ENCODE data around the gene ING1.

ING1 gene

DNA sequence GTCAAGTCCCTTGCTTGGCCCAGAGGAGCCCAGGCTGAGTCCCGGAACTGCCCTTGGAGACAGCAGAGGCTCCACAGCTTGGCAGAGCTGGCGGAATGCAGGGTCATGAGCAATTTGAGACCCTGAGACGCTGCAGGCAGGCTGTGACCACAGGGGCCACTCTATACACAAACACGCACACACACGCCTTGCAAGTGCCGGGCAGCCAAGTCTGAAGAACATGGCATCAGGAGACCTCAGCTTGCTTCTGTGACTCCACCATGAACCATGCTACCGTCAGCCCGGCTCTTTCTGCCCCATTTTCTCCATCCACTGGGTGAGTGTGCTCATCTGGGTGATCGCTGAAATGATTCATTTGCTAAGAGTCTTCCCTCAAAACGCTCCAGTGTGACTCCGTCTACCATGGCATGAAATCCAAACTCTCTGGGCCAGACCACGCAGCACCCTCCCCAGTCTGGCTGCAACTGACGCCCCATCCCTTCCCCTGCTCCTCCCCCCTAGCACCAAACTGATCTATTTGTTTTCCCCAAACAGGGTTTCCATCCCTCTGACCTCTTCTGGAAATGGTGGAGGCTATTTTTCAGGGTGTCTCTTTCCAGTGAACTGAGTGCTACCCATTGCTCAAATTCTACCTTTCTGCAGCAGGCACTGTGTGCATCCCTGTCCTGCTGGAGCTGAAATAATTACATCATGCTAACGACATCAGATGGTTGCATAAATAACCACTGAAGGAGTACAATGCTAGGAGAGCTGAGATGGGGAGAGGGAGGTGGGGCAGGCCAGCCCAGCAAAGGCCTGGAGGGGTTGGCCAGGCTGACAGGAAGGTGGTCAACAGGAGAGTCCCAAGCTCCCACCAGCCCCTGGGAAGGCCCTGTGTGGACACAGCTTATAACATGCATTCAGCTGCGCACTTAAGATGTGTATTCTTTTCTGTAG lies 10.6 kb upstream of the ING1 start:
- no peaks in the 10 kb centered on the region for H3K27me3 Mint-ChIP-seq
- H3K4me3 Mint-ChIP-seq: no peak overlapping the region
- H3K9me3 Mint-ChIP-seq: no peaks in the 10 kb centered on the region
- H3K27ac Mint-ChIP-seq: peak overlapping the region; percentile 18
- peaks cover 50% of the 10 kb centered on the region for H3K36me3 Mint-ChIP-seq (ENCODE audit: low read depth)
- H3K4me1 Mint-ChIP-seq (ENCODE audit: low read depth): peaks cover 59% of the 10 kb centered on the region

DNA sequence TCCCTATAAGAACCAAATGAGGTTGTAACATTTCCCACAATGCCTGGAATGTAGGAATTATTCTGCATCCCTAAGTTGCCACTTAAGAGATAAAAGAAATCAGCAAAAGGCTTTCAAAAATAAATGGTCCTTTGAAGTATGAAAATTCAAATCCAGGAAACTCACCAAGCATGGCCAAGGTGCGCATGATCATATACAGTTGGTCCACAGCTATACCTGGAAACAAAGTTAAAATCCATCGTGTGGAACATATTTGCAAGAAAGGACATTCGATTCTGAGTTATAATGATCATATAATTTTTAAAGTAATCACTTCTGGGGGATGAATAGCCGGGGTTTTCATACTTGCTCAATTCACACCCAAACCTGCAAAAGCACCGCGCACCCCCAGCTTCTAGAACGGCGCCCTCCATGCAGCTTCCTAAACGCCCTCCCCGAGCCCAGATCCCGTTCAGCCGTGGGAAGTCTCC lies 8.1 kb upstream of the ING1 start:
- Mint-ChIP-seq H3K4me1 (ENCODE audit: low read depth) (peaks cover 40% of the 10 kb centered on the region), H3K4me3 (peak overlapping the region; percentile 89), H3K27ac (peak overlapping the region; percentile 89), H3K9me3 (no peaks in the 10 kb centered on the region), H3K36me3 (ENCODE audit: low read depth) (peaks cover 30% of the 10 kb centered on the region), H3K27me3 (no peaks in the 10 kb centered on the region)

DNA sequence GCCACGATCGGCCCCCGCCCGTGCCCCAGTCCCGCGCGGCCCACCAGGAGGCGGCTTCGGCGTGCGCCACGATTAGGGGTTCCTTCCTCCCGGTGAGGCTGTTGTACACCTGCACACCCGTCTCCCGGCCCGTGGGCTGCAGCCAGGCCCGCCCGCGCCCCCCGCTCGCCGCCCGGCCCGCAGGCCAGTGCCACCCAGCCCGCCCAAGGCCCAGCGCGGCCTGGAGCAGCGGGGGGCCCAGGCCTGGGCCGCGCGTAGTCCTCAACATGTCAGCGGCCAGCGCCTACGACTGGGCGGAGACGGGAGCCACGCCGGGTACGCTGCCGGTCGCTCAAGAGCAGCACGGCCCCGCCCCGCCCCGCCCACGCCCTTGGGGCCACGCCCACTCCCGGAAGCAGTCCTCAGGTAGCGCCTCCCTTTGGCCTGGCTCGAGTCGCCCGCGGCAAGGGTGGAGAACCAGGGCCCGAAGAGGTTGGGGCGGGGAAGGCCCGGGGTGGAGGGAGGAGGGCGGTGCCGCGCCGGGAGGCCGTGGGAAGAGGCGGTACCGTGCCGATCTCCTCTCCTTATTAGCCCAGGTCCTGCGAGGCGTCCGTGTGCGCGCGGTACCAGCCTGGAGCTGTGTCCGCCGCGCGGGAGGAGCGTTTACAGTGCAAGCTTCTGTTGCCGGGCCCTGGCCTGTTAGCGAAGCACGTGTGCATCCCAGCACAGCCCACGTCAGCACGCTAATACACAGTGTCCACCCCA lies 7.5 kb upstream of the ING1 start, which contains the start of gene CARS2:
TSS of gene CARS2 (minus strand) at position 291 of the 744 bp plus-strand sequence. CDS start at position 268, 23 bp downstream.
- Mint-ChIP-seq H3K4me1 (ENCODE audit: low read depth) (peaks cover 40% of the 10 kb centered on the region), H3K4me3 (peak within 1 kb of the TSS; percentile 89), H3K36me3 (ENCODE audit: low read depth) (peaks cover 25% of the 10 kb centered on the region)

DNA sequence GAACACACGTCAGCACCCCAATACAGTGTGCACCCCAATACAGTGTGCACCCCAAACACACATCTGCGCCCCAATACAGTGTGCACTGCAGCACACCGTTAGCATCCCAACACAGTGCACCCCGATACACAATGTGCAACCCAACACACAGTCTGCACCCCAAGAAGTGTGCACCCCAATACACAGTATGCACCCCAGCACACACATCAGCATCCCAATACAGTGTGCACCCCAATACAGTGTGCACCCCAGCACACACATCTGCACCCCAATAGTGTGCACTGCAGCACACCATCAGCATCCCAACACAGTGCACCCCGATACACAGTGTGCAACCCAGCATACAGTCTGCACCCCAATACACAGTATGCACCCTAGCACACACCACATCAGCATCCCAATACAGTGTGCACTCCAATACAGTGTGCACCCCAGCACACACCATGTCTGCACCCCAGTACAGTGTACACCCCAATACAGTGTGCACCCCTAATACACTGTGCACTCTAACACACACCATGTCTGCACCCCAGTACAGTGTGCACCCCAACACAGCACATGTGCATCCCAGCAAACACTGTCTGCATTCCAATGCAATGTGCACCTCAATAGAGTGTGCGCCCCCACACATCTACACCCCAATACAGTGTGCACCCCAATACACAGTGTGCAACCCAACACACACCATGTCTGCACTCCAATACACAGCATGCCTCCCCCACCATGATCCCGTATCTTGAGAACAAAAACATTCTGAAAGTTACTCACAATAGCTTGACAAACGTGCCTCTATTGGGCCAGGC lies 6.7 kb upstream of the ING1 start:
- no peaks in the 10 kb centered on the region for H3K9me3 Mint-ChIP-seq
- no peaks in the 10 kb centered on the region for H3K27me3 Mint-ChIP-seq
- H3K4me1 Mint-ChIP-seq (ENCODE audit: low read depth): peaks cover 41% of the 10 kb centered on the region
- peak overlapping the region; percentile 82 for H3K27ac Mint-ChIP-seq
- peak overlapping the region; percentile 80 for H3K4me3 Mint-ChIP-seq
- peaks cover 22% of the 10 kb centered on the region for H3K36me3 Mint-ChIP-seq (ENCODE audit: low read depth)

More for the DNA sequence above, 7.5 kb upstream of the ING1 start, which contains the start of gene CARS2:
- H3K9me3 Mint-ChIP-seq: no peaks in the 10 kb centered on the region
- H3K27me3 Mint-ChIP-seq: no peaks in the 10 kb centered on the region
- H3K27ac Mint-ChIP-seq: peak within 1 kb of the TSS; percentile 89

DNA sequence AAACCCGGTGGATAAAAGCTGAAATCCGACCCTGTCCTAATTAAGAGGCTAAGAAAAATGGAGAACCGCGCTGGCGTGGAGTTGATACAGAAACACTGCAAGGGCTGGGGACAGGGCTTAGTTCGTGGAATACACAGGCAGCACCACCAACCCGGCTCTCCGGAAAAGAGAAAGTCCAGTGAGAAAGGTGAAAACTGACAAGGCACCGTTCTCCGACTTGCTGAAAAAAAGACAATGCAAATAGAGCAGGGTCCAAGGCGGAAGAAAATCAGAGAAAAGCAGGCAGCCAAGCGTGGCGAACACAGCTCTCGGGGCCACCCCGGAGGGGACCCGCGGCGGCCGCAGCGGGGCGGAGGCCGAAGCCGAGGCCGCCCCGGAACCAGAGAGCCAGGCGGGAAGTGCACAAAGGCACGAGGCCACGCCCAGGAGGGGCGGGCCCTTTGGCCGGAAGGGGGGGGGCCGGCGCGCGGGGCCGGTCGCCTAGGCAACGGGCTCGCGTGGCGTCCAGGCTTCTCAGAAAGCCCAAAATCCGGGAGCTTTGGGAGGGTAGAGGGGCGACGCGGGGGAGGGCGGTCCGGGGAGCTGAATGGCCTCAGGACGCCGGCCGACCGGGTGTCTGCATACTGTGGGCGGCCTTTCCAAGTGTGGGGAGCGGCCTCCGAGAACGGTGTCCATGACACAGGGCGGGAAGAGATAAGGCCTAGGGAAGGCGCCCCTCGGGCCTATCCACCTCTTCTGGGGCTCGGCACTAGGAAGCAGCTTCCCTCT lies 1.2 kb upstream of the ING1 start:
- Mint-ChIP-seq H3K36me3 (ENCODE audit: low read depth) (peaks cover 4% of the 10 kb centered on the region), H3K4me1 (ENCODE audit: low read depth) (peaks cover 17% of the 10 kb centered on the region), H3K27ac (peak overlapping the region; percentile 97), H3K9me3 (no peaks in the 10 kb centered on the region), H3K4me3 (peak overlapping the region; percentile 94), H3K27me3 (no peaks in the 10 kb centered on the region)

DNA sequence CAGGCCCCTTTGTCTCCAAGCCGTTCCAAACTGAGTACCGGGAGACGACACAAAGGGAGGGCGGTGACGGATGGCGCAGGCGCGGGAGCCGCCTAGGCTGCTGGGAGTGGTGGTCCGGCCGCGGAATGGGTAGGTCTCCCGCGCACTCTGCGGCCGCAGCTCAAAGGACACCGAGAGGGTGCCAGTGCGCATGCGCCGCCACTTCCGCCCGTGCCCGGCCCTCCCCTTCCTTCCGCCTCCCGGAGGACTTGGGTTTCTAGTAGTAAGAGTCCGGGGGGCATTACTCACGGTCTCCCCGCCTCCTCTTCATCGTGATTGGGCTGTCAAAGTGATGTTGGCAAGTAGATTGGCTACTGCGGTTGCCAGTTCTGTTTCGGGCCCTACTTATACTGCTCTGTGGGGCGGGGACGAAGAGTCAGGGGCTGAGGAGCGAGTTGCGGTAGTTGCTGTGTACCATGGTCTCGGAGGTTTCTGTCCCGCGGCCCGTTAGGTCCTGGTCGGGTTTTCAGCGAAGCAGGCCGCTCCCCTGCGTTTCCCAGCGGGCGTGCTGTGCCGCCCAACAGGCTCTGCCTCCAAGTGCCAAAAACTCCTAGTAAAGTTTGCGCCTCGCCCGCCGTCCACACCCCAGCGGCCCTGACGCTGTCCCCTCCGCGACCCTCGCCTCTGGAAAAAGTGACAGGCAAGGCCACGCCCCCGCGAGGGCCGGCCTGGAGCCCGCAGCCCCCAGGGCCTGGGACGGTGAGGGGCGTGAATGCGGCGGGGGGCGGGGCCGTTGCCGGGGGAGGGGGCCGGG lies 455 bp upstream of the ING1 start:
- H3K36me3 Mint-ChIP-seq (ENCODE audit: low read depth): peaks cover 4% of the 10 kb centered on the region
- H3K4me3 Mint-ChIP-seq: peak overlapping the region; percentile 94
- H3K9me3 Mint-ChIP-seq: no peaks in the 10 kb centered on the region
- H3K4me1 Mint-ChIP-seq (ENCODE audit: low read depth): peaks cover 25% of the 10 kb centered on the region
- H3K27me3 Mint-ChIP-seq: no peaks in the 10 kb centered on the region
- peak overlapping the region; percentile 97 for H3K27ac Mint-ChIP-seq

DNA sequence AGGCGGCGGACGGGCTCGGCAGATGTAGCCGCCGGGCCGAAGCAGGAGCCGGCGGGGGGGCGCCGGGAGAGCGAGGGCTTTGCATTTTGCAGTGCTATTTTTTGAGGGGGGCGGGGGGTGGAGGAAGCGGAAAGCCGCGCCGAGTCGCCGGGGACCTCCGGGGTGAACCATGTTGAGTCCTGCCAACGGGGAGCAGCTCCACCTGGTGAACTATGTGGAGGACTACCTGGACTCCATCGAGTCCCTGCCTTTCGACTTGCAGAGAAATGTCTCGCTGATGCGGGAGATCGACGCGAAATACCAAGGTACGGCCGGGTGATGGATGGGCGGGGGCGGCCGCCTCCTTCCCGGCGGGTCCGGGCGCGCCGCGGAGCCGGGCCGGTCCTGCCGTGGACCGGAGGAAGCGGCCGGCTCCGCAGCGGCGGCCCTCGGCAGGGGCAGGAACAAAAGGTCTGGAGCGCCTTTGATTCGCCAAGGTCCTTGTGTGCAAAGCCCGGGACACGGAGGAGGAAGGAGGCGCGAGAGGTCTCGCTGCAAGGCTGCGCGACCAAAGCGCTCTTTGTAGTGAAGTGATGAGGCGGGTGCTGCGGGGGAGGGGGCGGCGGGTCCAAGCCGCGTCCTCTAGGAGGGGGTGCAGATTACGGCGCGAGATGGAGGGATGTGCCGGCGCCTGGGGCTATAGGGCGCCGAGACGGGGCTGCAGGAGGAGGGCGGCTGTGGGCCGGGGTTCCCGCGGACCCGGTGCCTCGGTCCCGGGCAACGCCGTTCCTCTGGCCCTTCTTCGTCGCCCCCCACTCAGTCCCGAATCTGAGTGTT lies 689 bp downstream of the ING1 start:
- H3K4me3 Mint-ChIP-seq: peak overlapping the region; percentile 96
- H3K27ac Mint-ChIP-seq: peak overlapping the region; percentile 77
- no peaks in the 10 kb centered on the region for H3K27me3 Mint-ChIP-seq
- H3K9me3 Mint-ChIP-seq: no peaks in the 10 kb centered on the region
- peaks cover 27% of the 10 kb centered on the region for H3K4me1 Mint-ChIP-seq (ENCODE audit: low read depth)
- peaks cover 8% of the 10 kb centered on the region for H3K36me3 Mint-ChIP-seq (ENCODE audit: low read depth)

GRCh38 chr13:110714797-110715394 lies 1.4 kb downstream of the ING1 start:
- Mint-ChIP-seq H3K27me3 (no peaks in the 10 kb centered on the region), H3K4me3 (peak overlapping the region; percentile 96), H3K4me1 (ENCODE audit: low read depth) (peaks cover 32% of the 10 kb centered on the region), H3K27ac (peak overlapping the region; percentile 95), H3K36me3 (ENCODE audit: low read depth) (peaks cover 15% of the 10 kb centered on the region), H3K9me3 (no peaks in the 10 kb centered on the region)

DNA sequence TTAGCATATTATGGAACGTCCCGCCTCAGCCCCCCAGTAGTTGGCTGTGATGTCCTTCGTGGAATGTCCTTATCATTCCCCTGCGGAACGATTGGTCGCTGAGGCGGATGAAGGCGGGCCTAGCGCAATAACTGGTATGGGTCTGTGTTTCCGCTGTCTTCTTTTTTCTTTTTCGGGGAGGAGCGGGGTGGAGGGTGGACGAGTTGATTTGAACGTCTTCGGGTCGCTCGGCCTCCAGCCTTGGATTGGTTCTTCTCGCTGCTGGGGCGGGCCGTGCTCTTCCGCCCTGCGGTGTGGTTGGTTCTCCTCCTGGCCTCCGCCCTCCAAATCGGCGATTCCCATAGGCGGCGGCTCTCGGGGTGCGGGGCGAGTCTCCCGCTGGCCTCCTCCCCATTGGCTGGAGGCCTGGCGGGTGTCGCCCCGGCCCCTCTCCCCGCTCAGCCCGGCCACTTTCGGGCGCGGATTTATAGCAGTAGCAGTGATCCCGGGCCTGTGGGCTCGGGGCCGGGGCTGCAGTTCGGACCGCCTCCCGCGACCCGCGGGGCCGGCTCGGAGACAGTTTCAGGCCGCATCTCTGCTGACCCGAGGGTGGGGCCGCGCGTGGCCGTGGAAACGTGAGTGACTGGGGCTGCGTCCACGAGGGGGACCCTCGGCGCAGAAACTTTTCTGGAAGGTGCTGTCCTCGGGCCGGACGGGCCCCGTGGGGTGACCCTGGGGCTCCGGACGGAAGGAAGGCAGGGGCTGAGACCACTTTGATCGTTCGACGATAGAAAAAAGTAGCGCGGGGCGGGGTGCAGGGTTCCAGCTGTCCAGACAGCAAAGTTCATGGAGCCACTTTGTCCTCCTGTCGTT lies 2.1 kb downstream of the ING1 start:
- Mint-ChIP-seq H3K36me3 (ENCODE audit: low read depth) (peaks cover 22% of the 10 kb centered on the region), H3K9me3 (no peaks in the 10 kb centered on the region), H3K27ac (peak overlapping the region; percentile 95), H3K4me1 (ENCODE audit: low read depth) (peaks cover 33% of the 10 kb centered on the region), H3K27me3 (no peaks in the 10 kb centered on the region), H3K4me3 (peak overlapping the region; percentile 96)

DNA sequence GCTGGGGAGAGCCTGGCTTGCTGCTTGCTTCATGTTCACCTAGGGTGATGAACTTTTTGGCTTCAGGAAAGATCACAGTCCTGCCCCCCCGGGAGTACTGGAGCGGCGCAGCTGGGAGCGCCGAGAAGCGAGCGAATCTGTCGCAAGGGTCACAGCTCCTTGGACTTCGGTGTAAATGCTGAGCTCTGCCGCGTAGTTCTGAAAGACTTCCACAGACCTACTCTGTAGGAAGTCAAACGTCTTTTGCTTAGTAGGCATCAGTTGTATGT lies 2.7 kb downstream of the ING1 start:
- H3K4me3 Mint-ChIP-seq: peak overlapping the region; percentile 96
- H3K27me3 Mint-ChIP-seq: no peaks in the 10 kb centered on the region
- peaks cover 33% of the 10 kb centered on the region for H3K4me1 Mint-ChIP-seq (ENCODE audit: low read depth)
- peak overlapping the region; percentile 74 for H3K27ac Mint-ChIP-seq
- peaks cover 26% of the 10 kb centered on the region for H3K36me3 Mint-ChIP-seq (ENCODE audit: low read depth)
- no peaks in the 10 kb centered on the region for H3K9me3 Mint-ChIP-seq

DNA sequence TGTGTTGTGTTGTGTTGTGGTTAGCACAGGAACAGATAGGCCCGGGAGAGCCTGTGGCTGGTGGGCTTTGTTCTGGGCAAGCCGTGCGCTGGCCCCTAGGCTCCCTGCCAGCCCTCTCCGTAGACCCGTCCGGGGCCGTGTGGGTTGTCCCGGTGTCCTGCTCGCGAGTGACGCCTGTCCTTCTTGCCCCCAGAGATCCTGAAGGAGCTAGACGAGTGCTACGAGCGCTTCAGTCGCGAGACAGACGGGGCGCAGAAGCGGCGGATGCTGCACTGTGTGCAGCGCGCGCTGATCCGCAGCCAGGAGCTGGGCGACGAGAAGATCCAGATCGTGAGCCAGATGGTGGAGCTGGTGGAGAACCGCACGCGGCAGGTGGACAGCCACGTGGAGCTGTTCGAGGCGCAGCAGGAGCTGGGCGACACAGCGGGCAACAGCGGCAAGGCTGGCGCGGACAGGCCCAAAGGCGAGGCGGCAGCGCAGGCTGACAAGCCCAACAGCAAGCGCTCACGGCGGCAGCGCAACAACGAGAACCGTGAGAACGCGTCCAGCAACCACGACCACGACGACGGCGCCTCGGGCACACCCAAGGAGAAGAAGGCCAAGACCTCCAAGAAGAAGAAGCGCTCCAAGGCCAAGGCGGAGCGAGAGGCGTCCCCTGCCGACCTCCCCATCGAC lies 5.7 kb downstream of the ING1 start:
- Mint-ChIP-seq H3K27ac (no peak overlapping the region), H3K36me3 (ENCODE audit: low read depth) (peaks cover 30% of the 10 kb centered on the region), H3K4me1 (ENCODE audit: low read depth) (peaks cover 35% of the 10 kb centered on the region)

More for the DNA sequence above, 5.7 kb downstream of the ING1 start:
- no peaks in the 10 kb centered on the region for H3K27me3 Mint-ChIP-seq
- no peaks in the 10 kb centered on the region for H3K9me3 Mint-ChIP-seq
- no peak overlapping the region for H3K4me3 Mint-ChIP-seq
